CD4-positive, alpha-beta T cell treated with Interleukin-15 for 1 hour (primary cell): ENCODE measurements around the gene SPATA32.

ENCODE experiments used
- DNase-seq: peaks from one replicate; pipeline ENCODE4 v3.0.0-alpha.2; 2020

The SPATA32 gene

DNA sequence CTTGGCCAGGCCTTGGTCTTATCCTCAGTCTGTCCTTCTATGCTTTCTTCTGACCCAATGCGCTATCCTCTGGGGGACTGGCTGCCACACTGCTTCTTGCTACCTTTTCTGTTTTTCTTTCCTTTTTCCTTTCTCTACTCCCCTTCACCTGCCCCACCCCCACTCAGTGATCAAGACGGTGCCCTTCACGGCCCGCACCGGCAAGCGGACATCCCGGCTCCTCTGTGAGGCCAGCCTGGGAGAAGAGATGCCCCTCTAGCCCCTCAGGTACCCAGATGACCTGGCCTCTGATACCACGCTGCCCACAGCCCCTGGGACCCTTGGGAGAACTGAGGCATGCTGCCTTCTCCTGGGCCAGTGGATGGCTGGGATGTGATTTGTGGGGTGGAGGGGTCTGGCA is 15.6 kb downstream of the SPATA32 start:
- no peak for DNase-seq

DNA sequence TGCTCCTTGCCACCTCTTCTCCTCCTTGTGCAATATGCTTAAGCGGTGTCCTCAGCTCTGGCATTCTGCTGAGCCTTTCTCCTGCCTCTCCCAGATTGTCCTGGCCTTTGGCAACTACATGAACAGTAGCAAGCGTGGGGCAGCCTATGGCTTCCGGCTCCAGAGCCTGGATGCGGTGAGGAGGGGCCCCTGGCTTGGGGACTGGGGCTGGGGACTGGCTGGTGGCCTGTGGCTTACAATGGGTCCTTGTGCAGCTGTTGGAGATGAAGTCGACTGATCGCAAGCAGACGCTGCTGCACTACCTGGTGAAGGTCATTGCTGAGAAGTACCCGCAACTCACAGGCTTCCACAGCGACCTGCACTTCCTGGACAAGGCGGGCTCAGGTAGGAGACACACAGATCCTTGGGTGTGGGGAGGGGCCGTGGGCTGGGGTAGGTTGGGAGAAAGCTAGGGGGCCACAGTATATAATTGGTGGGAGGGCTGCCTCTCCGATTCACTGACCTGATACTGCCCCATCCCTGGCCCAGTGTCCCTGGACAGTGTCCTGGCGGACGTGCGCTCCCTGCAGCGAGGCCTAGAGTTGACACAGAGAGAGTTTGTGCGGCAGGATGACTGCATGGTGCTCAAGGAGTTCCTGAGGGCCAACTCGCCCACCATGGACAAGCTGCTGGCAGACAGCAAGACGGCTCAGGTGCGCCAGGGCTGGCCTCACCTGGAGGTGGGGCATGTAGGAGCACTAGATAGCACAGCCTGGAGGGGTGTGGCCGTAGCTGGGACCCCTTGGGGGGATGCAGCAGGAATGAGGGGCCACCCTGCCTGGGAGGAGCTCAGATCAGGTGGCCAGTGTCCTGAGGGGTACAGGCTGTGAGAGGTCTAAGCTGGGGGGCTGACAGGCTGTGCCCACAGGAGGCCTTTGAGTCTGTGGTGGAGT is 16.9 kb downstream of the SPATA32 start:
- no peak for DNase-seq

DNA sequence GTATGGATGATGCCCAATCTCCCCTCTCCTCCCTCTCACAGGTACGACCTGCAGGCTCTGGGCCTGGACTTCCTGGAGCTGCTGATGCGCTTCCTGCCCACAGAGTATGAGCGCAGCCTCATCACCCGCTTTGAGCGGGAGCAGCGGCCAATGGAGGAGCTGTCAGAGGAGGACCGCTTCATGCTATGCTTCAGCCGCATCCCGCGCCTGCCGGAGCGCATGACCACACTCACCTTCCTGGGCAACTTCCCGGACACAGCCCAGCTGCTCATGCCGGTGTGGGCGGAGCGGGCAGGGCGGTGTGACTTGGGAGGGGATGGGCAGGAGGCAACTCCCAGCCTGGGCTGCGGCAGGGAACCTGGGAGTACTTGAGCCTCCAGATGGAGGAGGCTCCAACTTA is 18.1 kb downstream of the SPATA32 start:
- DNase-seq: no peak

DNA sequence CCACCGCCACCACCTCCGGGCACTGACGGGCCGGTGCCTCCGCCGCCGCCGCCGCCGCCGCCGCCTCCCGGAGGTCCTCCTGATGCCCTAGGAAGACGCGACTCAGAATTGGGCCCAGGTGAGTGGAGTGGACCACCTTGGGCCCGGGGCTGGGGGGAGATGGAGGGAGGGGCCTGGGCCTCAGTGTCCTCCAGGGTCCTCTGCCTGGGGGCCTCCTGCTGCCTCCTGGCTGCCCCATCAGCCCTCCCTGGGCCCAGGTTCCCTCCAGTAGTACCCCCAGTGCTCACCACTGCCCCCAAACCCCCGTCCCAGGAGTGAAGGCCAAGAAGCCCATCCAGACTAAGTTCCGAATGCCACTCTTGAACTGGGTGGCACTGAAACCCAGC is 19.9 kb downstream of the SPATA32 start:
- no peak for DNase-seq

DNA sequence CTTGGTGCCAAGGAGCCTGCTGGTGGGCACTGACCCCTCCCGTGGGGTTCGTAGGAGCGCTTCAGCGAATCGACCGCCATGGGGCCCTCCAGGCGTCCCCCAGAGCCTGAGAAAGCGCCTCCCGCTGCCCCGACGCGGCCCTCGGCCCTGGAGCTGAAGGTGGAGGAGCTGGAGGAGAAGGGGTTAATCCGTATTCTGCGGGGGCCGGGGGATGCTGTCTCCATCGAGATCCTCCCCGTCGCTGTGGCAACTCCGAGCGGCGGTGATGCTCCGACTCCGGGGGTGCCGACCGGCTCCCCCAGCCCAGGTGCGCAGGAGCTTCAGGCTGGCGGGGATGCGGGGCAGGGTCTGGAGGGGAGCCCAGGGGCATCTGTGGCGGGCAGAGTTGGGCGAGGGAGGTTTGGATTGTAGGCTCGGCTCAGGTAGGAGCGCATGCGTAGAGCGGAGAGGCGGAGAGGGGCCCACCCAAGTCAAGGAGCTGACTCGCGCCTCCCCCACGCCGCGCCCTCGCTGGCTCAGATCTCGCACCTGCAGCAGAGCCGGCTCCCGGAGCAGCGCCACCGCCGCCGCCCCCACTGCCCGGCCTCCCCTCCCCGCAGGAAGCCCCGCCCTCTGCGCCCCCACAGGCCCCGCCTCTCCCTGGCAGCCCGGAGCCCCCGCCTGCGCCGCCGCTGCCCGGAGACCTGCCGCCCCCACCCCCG is 20.4 kb downstream of the SPATA32 start:
- no peak for DNase-seq

DNA sequence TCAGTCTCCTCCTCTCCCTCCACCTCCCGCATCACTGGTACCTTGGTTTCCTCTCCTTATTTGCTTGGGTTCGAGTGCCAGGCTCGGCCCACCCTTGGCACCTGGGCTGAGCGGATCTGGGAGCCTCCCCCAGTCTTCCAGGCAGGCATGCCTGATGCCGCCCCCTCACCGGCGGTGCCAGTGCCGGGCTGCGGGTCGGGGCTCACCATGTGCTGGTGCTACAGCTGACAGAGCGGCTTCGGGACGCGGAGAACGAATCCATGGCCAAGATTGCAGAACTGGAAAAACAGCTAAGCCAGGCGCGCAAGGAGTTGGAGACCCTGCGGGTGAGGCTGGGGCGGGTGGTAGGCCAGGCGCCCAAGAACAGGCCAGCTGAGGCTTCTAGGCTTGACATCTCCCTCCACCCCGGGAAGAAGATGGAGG is 21.0 kb downstream of the SPATA32 start:
- no peak for DNase-seq

DNA sequence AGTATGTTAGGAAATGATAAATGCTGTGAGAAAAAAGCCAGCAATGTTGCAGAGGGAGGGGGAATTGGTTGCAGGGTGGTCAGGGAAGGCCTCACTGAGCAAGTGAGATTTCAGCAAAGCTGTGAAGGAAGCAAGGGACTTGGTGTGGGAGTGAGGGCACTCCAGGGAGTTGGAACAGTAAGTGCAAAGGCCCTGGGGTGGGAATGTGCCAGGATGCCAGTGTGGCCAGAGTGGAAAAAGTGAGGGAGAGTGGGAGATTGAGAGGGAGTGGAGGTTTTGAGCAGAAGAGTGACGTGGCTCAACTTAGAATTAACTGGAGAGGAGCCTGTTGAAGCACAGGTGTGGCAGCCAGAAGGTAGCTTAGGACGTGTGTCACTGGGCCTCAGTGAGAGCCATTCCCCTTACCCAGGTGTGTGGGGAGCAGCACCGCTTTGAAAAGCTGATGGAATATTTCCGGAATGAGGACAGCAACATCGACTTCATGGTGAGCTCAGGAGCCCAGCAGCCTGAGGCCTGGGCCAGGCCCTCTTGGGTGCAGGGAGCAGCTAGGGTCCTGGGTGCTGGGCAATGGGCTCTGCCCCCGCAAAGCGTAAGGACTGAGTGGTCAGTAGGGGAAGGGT is 23.6 kb downstream of the SPATA32 start:
- DNase-seq: no peak

DNA sequence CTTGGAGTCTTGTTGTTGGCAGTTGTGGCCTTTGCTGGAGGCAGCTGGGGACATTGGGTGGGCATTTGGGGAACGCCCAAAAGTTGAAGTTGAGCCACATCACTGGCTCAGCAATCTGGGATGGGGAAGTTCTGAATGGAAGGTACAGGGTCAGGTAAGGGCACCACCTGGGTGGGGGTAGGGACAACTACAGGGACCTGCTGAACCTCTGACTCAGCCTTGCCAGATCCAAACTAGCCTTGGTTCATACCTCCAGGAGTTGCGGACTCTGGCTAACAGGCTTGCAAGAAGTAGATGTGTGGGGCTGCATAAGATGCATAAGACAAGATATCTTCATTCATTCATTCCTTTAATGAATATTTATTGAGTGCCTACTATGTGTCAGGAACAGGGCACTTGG is 24.2 kb downstream of the SPATA32 start:
- no peak for DNase-seq

DNA sequence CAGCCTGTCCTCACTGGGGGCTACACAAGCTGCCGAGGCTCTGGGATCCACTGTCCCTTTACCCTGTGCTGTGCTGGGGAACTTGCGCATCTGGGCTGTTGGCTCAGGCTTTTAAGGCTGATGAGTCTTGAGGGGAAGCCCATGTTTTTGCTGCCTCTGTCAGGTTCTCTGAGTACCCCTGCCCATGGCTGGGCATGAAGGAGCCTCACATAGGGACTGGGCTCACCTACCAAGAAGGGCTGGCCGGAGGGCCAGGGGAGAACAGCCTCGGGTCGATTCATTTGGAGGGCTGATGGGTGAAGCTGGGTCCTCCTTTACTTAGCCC is 25.6 kb downstream of the SPATA32 start:
- DNase-seq: no peak

DNA sequence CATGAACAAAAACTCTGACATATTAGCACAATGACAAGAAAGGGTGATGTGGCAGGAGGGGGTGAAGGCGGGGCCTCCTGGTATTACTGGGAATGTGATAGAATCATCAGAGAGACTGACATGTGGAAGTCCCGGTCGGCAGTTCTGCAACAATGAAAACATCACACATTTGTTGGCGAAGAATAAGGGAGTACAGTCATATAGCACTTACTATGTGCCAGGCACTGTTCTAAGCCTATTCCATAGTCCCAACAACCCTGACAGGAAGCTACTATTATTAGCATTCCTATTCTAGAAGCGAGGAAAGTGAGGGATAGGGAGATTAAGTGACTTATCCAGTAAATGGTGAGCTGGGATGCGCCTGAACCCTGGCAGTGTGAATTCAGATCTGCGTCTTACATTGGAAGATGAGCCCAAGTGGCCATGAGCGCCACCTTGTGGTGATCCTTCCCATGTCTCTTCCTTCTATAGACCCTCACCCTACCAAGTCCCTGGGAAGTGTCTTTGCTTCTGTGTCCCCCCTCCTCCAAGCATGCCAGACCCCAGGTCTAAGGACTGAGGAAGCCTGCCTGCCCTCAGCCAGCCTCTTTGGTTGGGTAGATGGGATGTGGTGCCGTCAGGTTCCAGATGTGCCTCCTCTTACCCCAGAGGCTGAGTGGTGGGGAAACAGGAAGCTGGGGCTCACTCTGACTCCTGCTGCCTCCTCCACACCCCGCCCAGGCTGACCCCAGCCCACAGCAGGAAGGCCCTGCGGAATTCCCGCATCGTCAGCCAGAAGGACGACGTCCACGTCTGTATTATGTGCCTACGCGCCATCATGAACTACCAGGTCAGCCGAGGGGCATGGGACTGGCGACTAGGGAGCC is 26.2 kb downstream of the SPATA32 start:
- peak; percentile 73 for DNase-seq

DNA sequence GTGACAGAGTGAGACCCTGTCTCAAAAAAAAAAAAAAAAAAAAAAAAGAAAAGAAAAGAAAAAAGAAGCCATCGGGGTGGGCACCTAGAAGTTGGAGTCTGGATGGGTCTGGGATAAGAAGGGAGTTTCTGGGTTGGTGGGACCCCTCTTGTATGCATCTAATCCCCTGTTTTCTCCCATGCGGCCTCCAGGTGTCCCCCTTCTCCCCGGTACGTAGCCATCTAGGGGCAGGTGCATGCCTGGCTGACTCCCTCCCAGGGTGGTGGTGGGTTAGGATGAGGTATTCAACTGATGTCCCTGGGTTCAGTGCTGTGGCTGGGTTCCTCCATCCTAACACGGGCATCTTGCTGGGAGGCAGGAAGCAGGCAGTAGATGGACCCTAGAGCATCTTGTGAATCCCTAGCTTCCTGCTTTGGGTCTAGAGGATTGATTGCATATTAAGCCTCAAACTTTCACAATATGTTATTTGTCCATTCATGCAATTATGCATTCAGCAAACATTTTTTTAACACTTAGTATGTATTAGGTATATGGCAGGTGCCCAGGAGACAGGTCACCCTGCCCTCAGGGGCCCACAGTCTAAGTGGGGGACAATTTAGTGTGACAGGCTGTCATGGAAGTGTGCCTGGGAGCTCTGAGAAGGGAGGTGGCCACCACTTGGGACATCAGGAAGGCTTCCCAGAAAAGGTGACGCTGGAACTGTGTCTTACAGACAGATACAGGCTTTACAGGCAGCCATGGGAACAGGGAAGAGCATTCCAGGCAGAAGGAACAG is 27.1 kb downstream of the SPATA32 start:
- peak; percentile 64 for DNase-seq

DNA sequence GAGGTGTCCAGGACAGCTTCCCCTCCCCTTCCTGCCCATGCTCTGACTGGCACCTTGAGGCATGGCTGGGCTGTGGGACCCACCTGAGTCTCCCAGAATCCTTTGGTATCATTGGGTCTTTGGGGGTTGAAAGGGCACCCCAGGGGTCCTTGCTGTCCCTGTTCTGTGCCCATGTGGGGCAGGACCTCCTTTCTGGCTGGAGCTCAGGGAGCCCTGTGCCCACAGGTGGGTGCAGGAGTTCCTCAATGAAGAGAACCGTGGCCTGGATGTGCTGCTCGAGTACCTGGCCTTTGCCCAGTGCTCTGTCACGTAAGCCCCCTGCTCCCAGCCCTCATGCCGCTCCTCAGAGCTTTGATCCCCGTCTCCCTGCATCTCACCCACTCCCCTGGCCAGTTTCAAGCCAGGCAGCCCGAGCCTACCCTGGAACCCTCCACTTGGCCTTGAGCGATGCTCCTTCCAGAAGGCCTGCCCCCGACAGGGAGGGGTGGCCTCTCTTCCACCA is 28.4 kb downstream of the SPATA32 start:
- no peak for DNase-seq

DNA sequence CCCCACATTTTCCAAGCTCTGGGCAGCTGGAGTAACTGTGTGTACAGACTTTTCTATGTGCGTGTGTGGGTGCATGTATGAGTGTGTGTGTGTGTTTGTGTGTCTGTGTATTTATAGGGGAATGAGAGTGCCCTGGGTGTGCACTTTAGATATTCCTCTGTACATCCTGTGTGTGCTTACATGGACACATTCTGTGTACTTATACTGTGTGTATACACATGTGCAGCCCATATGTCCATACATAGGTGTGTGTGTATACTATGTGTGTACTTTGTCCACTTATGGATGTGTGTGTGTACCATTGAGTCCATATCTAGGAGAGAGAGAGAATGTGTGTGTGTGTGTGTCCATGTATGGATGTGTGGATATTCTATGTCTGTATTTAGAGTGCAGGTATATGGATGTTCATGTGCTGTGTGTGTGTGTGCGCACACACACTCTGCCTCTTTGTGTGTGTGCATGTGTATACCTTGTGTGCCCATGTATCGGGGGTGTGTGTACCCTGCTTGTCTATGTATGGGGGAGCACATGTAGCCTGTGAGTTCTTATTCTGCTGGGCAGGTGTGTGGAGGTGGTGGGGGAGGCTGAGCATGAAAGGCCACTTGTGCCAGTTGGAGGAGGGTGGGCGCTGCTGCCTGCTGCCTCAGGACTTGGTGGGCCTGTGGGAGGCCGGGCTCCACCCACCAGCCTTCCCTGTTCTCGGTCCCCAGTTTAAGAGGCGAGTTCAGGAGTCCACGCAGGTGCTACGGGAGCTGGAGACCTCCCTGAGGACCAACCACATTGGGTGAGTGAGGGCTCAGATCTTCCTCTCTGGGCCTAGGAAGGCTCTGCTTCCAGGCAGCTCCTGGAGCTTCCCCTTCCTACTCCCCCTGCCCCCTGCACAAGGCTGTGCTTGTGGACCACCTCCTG is 29.1 kb downstream of the SPATA32 start:
- DNase-seq: no peak

DNA sequence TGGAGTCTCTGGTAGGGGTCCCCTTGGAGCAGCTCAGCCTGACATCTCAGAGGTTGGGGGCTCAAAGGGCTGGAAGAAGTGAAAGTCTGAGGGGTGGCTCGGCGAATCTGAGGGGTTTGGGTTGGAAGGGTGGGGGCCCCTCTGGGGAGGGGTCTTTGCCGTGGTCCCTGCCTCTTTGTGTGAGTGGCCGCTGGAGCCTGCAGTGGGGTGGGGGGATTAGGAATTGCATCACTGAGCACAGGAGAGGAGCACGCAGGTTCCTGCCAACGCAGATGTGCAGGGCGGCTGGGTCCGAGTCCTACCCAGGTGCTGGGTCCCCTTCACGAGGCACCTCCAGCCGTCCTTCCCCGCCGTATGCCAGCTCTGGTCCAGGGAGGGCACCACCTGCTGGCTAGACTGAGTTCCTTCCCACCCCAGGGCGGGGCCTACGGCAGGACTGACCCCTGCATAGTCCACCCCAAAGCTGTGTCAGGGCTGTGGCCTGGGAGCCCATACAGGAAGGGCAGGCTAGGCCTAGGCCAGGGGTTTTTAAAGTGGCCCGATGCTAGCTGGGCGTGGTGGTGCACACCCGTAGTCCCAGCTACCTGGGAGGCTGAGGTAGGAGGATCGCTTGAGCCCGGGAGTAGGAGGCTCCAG is 30.3 kb downstream of the SPATA32 start:
- peak; percentile 64 for DNase-seq

DNA sequence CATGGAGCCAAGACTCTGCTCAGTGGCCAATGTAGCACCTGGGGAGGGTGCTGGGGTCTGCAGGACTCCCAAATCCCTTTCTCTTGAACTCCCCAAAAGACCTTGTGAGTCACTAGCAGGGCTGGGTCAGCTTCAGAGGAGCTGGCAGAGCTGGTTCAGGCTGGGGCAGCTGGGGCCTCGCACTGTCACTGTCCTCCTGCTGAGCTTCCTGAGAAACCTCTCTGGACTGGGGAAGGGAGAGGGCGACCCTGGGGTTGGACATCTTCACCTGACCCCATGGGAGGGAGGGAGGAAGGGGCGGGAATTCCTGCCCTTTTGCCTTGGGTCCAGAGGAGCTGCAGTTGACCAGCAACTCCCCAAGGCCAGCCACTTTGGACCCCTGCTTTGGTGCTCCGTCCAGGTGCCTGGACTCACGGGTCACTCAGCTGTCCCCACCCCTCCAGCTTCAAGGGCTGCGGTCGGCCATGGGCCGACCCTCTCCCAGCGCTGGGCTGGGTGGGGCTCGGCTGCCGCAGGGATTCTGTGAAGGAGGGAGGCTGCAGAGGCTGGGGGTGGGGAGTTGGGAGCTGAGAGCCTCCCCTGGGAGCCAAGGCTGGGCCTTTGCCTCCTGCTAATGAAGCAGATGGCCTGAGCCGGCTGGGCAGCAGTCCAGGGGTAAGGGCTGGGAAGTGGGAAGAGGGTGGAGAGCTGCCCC is 31.0 kb downstream of the SPATA32 start:
- peak; percentile 35 for DNase-seq

DNA sequence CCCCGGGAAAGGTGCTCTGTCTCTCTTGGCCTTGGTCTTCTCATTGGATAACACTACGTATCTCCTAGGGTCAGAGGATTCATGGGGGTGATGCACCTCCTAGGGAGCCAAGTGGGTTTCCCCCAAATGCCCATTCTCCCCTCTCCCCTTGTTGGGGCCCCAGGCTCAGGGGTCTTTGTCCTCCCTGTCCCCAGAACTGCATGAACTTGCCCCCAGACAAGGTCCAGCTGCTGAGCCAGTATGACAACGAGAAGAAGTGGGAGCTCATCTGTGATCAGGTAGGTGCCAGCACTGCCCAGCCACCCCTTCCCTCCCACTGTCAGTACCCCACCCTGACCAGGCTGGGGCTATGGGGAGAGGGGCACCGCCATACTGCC is 31.5 kb downstream of the SPATA32 start:
- no peak for DNase-seq

DNA sequence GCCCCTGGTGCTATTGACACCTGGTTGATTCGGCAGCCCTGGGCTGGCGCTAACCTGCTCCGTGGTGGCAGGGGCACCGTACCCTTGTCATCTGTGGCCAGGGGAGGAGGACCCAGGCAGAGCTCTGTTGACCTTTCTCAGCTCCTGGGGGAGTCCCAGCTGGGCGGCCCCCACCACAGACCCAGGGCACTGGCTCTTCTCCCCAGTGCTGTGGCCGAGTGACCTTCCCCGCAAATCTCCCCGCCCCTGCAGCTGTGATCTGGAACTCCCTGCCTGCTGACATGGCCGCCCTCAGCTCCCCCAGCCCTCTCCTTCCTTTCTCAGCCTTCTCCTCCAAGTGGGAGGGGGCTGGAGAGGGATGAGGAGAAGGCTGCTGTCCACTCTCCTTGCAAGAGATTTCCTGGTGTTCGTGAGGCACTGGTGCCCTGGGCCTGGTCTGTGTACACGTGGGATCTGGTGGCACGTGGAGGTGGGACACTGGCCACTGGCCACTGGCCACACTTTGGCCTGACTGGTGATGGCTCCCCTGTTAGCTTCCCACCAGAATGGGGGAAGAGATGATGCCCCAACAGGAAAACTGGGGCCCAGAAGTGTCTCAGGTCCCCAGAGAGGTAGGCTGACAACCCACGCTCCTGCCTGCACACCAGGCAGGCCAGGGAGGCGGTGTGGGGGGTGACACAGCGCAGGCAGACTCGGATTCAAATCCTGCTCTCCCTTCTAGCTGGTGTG is 32.0 kb downstream of the SPATA32 start:
- DNase-seq: peak; percentile 62

DNA sequence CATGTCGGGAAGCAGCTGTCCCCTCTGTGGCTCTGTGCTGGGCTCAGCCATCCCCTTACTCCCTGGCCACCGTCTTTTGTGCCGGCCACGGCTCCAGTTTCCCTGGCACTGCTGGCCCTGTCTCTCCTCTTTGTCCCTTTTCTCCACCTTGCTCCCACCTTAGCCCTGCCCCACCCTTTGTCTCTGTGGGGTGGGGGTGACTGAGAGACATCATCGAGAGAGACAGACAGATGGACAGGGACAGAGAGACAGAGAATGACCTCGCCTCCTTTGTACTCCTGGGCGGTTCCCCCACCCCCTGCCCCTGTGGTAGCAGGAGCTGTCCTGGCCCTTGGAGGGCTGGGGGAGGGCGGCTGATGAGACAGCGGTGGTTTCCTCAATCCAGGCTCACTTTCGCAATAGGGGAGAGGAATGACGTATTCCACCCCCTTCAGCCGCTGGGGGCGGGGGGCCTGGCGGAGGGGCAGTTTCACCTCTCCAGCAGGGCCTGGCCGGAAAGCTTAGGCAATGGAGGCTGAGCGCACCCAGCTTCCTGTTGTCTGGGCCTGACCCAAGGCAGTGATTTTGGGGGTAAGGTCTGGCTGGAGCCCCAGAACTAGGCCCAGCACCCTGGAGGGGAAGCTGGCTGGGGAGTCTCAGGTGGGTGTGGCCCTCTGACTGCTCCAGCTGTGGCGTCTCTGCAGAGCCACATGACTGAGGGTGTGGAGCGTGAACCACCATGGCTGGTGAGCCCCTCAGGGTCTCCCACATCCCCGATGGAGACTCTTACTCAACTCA is 32.9 kb downstream of the SPATA32 start:
- DNase-seq: peak; percentile 96
